K562 (cell line): ENCODE measurements around the gene TTC9C. TPM values are rescaled to one million over a fixed set of nuclear protein-coding genes. Genes with fewer than 3 reads are reported as not detected.
A peak's percentile ranks its signal among the peaks of the same experiment; 100 is the strongest.

Experiments
- CCAR2 ChIP-seq: fragments of 200-400 bp; formaldehyde crosslinking; IDR thresholded peaks from 2 replicates; pipeline ENCODE4 v1.6.1; 2017; ENCODE audit warnings: mild to moderate bottlenecking, low read depth, low read length
- CEBPG ChIP-seq, 3 experiments: fragments of 200-800 bp in 1 of 3; sonication (Bioruptor generic) in 1 of 3; sonication (generic) in 1 of 3; formaldehyde crosslinking in 1 of 3; IDR thresholded peaks in 2 of 3; conservative IDR thresholded peaks in 1 of 3; 2 replicates each; pipeline versions ENCODE4 v1.6.1 to v1.8.0; 2016 to 2022; ENCODE audit warnings: missing compliant biosample characterization in 2 of 3, missing genetic modification characterization in 2 of 3, mild to moderate bottlenecking in 1 of 3, missing genetic modification reagents in 1 of 3
- EHMT2 ChIP-seq: fragments of 450-650 bp; IDR thresholded peaks from 2 replicates; pipeline ENCODE4 v1.6.1; 2018; ENCODE audit warnings: antibody characterized with exemption
- ILF3 ChIP-seq: fragments of 450-650 bp; IDR thresholded peaks from 2 replicates; pipeline ENCODE4 v1.6.1; 2018; ENCODE audit warnings: antibody characterized with exemption, mild to moderate bottlenecking, moderate library complexity, borderline replicate concordance
- MEF2A ChIP-seq: IDR thresholded peaks from 2 replicates; pipeline ENCODE4 v1.6.1; 2011; ENCODE audit warnings: low read depth, mild to moderate bottlenecking, low read length, moderate library complexity; ENCODE audit not compliant: control insufficient read depth
- NFXL1 ChIP-seq: fragments of 450-650 bp; formaldehyde crosslinking; IDR thresholded peaks from 2 replicates; pipeline ENCODE4 v1.4.0; 2021; ENCODE audit warnings: mild to moderate bottlenecking
- RCOR1 ChIP-seq, 2 experiments: IDR thresholded peaks; 2 replicates each; pipeline ENCODE4 v1.6.1; 2012; ENCODE audit warnings: low read depth in 2 of 2, low read length in 2 of 2, borderline replicate concordance in 1 of 2, improper control_type of control experiment in 1 of 2
- SIN3A ChIP-seq, 2 experiments: fragments of 150-350 bp in 1 of 2; IDR thresholded peaks; 2 replicates each; pipeline ENCODE4 v1.6.1; 2011 to 2016; ENCODE audit warnings: borderline replicate concordance in 2 of 2, low read depth in 2 of 2, low read length in 2 of 2, mild to moderate bottlenecking in 2 of 2, moderate library complexity in 2 of 2; ENCODE audit not compliant: control insufficient read depth in 1 of 2
- TCFL5 ChIP-seq: fragments of 250-450 bp; sonication (Bioruptor Pico); conservative IDR thresholded peaks from 2 replicates; pipeline ENCODE4 v1.6.1; 2021; ENCODE audit warnings: mild to moderate bottlenecking, moderate library complexity, matching md5 sums
- ZNF197 ChIP-seq: fragments of 200-800 bp; sonication (Bioruptor generic); IDR thresholded peaks from 2 replicates; pipeline ENCODE4 v1.6.1; 2016; ENCODE audit warnings: low read depth, missing genetic modification characterization, missing compliant biosample characterization
- ZNF324 ChIP-seq: fragments of 250-450 bp; sonication (Bioruptor Pico); IDR thresholded peaks from 2 replicates; pipeline ENCODE4 v1.4.0; 2020; ENCODE audit warnings: mild to moderate bottlenecking
- polyA plus RNA-seq, 8 experiments: library from polyadenylated mRNA; depleted of rRNA in 4 of 8; stranded (reverse) in 5 of 8; unstranded in 3 of 8; fragments of >200 nt; fragmentation: Nextera tagmentation in 2 of 8; fragmentation: Illumina TruSeq in 1 of 8; extraction: Ambion mirVana in 2 of 8; extraction: Trizol in 1 of 8; gene quantifications; 2 replicates each; pipeline versions ENCODE4 v1.2.1 to v1.2.3, GENCODE V29; 2011 to 2014; ENCODE audit warnings: inconsistent platforms in 1 of 8, missing spikeins in 1 of 8
- total RNA-seq, 7 experiments: library from RNA; depleted of rRNA in 6 of 7; stranded (reverse); fragments of >200 nt in 6 of 7; fragmentation: Illumina TruSeq in 2 of 7; extraction: Trizol in 2 of 7; gene quantifications; 2 replicates each; pipeline versions ENCODE4 v1.2.1 to v1.2.3, GENCODE V29; 2011 to 2021; ENCODE audit warnings: low replicate concordance in 1 of 7
- TF ChIP-seq, protein P1 (sequence below): fragments of 250-450 bp; sonication (Bioruptor Pico); IDR thresholded peaks from 2 replicates; pipeline ENCODE4 v1.8.0; 2022; ENCODE audit warnings: moderate library complexity, mild to moderate bottlenecking, inconsistent platforms
- TF ChIP-seq, protein P2 (sequence below): sonication (generic); formaldehyde crosslinking; IDR thresholded peaks from 2 replicates; pipeline ENCODE4 v1.8.0; 2022; ENCODE audit warnings: mild to moderate bottlenecking, missing genetic modification reagents, borderline replicate concordance
- TF ChIP-seq, protein P3 (sequence below): IDR thresholded peaks from 2 replicates; pipeline ENCODE4 v1.6.1; 2016; ENCODE audit warnings: missing genetic modification characterization, missing compliant biosample characterization
- TF ChIP-seq, protein P4 (sequence below): fragments of 250-450 bp; sonication (Bioruptor Pico); IDR thresholded peaks from 2 replicates; pipeline ENCODE4 v1.4.0; 2020; ENCODE audit warnings: mild to moderate bottlenecking
- TF ChIP-seq, protein P5 (sequence below): fragments of 450-650 bp; conservative IDR thresholded peaks from 2 replicates; pipeline ENCODE4 v1.6.1; 2016; ENCODE audit warnings: missing genetic modification characterization, low read depth, mild to moderate bottlenecking, control low read depth, missing compliant biosample characterization

The TTC9C gene
- total and polyA plus RNA-seq, 9 of the 15 experiments (the other 6 are each of a cell fraction or from before 2014, with no cell fraction given), result 32.8 to 59.0 (median 37.1) TPM

DNA sequence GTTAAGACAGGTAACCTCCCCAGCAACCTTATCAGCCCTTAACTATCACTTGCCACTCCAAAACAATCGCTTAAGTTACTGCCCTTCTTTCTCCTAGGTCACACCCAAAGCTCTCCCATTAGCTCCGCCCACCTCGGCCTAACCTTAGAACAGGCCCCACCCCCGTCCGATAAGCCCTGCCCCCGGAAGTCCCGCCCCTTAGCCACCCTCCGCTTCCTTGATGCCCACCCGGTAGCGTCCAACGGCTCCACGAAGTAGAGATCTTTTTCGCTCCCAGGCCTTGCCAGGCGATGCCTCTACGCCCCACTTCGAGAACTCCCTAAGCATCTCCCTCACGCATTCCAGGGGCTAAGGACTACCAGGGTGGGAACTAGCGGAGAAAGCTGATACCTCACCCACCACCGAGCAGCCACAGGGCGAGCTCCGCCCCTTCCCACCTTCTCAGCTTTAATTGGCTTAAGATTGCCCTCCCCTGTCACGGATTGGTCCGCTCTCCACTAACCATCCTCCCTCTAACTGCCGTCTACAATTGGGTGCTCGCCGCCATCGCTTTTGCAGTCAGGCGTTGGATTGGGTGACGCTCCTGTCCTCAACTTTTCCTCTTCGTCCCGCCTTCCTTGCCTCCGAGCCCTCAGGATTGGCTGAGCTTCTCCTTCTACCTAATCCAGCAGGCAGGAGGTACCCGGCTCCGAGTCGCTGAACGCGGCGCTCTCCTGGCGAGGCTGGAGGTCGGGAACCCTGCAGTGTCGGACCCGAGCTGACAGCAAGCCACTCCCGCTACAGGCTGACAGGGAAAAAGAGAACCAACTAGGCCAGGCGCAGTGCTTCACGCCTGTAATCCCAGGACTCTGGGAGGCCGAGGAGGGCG is 25.7 kb downstream of the TTC9C start, which contains the start of gene ZBTB3 (continued):
- no peak for TF ChIP-seq ILF3
- TF ChIP-seq, protein P1, sequence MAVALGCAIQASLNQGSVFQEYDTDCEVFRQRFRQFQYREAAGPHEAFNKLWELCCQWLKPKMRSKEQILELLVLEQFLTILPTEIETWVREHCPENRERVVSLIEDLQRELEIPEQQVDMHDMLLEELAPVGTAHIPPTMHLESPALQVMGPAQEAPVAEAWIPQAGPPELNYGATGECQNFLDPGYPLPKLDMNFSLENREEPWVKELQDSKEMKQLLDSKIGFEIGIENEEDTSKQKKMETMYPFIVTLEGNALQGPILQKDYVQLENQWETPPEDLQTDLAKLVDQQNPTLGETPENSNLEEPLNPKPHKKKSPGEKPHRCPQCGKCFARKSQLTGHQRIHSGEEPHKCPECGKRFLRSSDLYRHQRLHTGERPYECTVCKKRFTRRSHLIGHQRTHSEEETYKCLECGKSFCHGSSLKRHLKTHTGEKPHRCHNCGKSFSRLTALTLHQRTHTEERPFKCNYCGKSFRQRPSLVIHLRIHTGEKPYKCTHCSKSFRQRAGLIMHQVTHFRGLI (CRISPR knock-in tag), result no peak
- no peak for TF ChIP-seq MEF2A
- TF ChIP-seq ZNF197 (CRISPR knock-in tag), result no peak
- no peak for TF ChIP-seq RCOR1 (IDR thresholded peaks at IDR 0.05; ENCODE audit: borderline replicate concordance in 1 of 2, low read depth in 2 of 2, low read length in 2 of 2)
- no peak for TF ChIP-seq EHMT2
- TF ChIP-seq, protein P2, sequence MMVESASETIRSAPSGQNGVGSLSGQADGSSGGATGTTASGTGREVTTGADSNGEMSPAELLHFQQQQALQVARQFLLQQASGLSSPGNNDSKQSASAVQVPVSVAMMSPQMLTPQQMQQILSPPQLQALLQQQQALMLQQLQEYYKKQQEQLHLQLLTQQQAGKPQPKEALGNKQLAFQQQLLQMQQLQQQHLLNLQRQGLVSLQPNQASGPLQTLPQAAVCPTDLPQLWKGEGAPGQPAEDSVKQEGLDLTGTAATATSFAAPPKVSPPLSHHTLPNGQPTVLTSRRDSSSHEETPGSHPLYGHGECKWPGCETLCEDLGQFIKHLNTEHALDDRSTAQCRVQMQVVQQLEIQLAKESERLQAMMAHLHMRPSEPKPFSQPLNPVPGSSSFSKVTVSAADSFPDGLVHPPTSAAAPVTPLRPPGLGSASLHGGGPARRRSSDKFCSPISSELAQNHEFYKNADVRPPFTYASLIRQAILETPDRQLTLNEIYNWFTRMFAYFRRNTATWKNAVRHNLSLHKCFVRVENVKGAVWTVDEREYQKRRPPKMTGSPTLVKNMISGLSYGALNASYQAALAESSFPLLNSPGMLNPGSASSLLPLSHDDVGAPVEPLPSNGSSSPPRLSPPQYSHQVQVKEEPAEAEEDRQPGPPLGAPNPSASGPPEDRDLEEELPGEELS (CRISPR knock-in tag), result no peak
- TF ChIP-seq, protein P3, sequence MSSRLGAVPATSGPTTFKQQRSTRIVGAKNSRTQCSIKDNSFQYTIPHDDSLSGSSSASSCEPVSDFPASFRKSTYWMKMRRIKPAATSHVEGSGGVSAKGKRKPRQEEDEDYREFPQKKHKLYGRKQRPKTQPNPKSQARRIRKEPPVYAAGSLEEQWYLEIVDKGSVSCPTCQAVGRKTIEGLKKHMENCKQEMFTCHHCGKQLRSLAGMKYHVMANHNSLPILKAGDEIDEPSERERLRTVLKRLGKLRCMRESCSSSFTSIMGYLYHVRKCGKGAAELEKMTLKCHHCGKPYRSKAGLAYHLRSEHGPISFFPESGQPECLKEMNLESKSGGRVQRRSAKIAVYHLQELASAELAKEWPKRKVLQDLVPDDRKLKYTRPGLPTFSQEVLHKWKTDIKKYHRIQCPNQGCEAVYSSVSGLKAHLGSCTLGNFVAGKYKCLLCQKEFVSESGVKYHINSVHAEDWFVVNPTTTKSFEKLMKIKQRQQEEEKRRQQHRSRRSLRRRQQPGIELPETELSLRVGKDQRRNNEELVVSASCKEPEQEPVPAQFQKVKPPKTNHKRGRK, result no peak
- no peak for TF ChIP-seq TCFL5
- TF ChIP-seq, protein P4, sequence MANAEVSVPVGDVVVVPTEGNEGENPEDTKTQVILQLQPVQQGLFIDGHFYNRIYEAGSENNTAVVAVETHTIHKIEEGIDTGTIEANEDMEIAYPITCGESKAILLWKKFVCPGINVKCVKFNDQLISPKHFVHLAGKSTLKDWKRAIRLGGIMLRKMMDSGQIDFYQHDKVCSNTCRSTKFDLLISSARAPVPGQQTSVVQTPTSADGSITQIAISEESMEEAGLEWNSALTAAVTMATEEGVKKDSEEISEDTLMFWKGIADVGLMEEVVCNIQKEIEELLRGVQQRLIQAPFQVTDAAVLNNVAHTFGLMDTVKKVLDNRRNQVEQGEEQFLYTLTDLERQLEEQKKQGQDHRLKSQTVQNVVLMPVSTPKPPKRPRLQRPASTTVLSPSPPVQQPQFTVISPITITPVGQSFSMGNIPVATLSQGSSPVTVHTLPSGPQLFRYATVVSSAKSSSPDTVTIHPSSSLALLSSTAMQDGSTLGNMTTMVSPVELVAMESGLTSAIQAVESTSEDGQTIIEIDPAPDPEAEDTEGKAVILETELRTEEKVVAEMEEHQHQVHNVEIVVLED (CRISPR knock-in tag), result no peak
- no peak; a peak in 2 of 4 replicates for TF ChIP-seq SIN3A (IDR thresholded peaks at IDR 0.05; ENCODE audit: borderline replicate concordance in 2 of 2, control insufficient read depth in 1 of 2, low read depth in 2 of 2, low read length in 2 of 2)
- no peak for TF ChIP-seq ZNF324 (CRISPR knock-in tag)
- TF ChIP-seq CEBPG (CRISPR knock-in tag; IDR thresholded peaks at IDR 0.05), result peak; percentile 12; the same call in 1 of the 2 replicates
- TF ChIP-seq CEBPG (tag; conservative IDR thresholded peaks at IDR 0.05 in 1 of 2, IDR thresholded peaks at IDR 0.05 in 1 of 2), result no peak
- no peak for TF ChIP-seq CCAR2
- TF ChIP-seq, protein P5, sequence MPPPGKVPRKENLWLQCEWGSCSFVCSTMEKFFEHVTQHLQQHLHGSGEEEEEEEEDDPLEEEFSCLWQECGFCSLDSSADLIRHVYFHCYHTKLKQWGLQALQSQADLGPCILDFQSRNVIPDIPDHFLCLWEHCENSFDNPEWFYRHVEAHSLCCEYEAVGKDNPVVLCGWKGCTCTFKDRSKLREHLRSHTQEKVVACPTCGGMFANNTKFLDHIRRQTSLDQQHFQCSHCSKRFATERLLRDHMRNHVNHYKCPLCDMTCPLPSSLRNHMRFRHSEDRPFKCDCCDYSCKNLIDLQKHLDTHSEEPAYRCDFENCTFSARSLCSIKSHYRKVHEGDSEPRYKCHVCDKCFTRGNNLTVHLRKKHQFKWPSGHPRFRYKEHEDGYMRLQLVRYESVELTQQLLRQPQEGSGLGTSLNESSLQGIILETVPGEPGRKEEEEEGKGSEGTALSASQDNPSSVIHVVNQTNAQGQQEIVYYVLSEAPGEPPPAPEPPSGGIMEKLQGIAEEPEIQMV (tag), result no peak
- no peak for TF ChIP-seq NFXL1 (CRISPR knock-in tag)
